ENCODE measurements around the gene KIAA1755. TPM values are rescaled to one million over a fixed set of nuclear protein-coding genes. Genes with fewer than 3 reads are reported as not detected.

KIAA1755 gene
- total RNA-seq, 3 donors from 2014 or later, result not detected

Other genes starting within 250 kb of the KIAA1755 start
- 10 to 100 TPM; 31.3 to 35.5 (median 35.0) TPM for gene TTI1, start 227.3 kb downstream of the KIAA1755 start, total RNA-seq
- 10 to 100 TPM; 38.6 to 40.4 (median 39.6) TPM for gene RPRD1B, start 227.0 kb downstream of the KIAA1755 start, total RNA-seq
- gene TGM2, start 95.5 kb downstream of the KIAA1755 start, total RNA-seq, result under 1 TPM; 0.52 to 0.71 (median 0.63) TPM
- not detected for gene BPI, start 43.4 kb upstream of the KIAA1755 start, total RNA-seq
- under 1 TPM; 0.10 to 0.18 (median 0.14) TPM for gene LBP, start 85.7 kb upstream of the KIAA1755 start, total RNA-seq
- 100 to 1,000 TPM; 138 to 310 (median 239) TPM for gene SNHG17, start 174.6 kb upstream of the KIAA1755 start, total RNA-seq
- gene RALGAPB, start 212.1 kb upstream of the KIAA1755 start, total RNA-seq, result 10 to 100 TPM; 23.7 to 25.5 (median 24.8) TPM

Data from activated T-cell treated with anti-CD3 and anti-CD28 coated beads, Interleukin-2, amount 50 U/mL, for 4 hours (primary cell).